ENCODE measurements around the gene ABI3BP.

The ABI3BP gene

DNA sequence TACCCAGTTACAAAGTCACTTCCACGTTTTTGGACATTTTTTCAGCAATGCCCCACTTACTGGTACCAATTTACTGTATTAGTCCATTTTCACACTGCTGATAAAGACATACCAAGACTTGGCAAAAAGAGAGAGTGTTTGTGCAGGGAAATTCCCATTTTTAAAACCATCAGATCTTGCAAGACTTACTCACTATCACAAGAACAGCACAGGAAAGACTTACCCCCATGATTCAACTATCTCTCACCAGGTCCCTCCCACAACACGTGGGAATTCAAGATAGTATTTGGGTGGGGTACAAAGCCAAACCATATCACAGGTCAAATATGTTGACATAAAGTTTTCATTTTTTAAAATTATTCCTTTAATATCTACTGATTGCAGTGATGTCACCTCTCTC is 16.2 kb upstream of the ABI3BP start:
- TF ChIP-seq, protein P1, sequence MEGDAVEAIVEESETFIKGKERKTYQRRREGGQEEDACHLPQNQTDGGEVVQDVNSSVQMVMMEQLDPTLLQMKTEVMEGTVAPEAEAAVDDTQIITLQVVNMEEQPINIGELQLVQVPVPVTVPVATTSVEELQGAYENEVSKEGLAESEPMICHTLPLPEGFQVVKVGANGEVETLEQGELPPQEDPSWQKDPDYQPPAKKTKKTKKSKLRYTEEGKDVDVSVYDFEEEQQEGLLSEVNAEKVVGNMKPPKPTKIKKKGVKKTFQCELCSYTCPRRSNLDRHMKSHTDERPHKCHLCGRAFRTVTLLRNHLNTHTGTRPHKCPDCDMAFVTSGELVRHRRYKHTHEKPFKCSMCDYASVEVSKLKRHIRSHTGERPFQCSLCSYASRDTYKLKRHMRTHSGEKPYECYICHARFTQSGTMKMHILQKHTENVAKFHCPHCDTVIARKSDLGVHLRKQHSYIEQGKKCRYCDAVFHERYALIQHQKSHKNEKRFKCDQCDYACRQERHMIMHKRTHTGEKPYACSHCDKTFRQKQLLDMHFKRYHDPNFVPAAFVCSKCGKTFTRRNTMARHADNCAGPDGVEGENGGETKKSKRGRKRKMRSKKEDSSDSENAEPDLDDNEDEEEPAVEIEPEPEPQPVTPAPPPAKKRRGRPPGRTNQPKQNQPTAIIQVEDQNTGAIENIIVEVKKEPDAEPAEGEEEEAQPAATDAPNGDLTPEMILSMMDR (IDR thresholded peaks at IDR 0.05; ENCODE audit: low read depth, low read length), result no peak
- DNase-seq (ENCODE audit: extremely low read depth, low read depth), result no peak

DNA sequence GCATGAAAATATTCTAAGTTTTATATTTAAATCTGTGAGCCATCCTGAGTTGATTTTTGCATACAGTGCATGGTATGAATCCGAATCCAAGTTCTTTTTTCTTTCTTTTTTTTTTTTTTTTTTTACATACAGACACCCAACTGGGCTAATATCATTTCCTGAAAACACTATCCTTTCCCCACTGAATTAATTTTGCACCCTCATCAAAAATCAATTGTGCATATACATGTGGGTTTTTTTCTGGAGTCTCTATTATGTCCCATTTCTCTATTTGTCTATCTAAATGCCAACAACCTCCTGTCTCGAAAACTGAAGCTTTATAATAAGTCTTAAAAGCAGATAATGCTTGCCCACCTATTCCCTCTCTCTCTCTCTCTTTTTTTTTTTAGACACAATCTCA is 5.9 kb upstream of the ABI3BP start:
- TF ChIP-seq, protein P1 (IDR thresholded peaks at IDR 0.05; ENCODE audit: low read depth, low read length), result no peak
- DNase-seq (ENCODE audit: extremely low read depth, low read depth), result no peak

DNA sequence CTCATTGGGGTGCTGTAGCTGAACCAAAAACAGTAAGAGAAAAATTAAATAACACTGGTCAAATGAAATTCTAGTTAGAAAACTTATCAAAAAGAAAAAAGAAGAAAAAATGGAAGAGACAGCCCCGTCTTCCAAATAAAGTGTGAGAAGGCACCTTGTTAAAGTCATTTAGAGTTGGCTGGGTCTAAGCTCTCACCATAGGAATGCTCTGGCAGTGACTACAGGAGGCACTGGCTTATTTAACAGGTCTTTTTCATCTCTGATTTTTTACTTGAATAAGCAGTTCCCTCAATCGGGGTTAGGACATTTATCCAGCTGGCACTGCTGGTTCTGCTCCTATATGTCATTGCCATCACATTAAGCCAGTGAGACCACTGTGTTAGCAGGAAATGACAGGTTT is 1.6 kb upstream of the ABI3BP start:
- DNase-seq (ENCODE audit: extremely low read depth, low read depth), result no peak
- TF ChIP-seq, protein P1 (IDR thresholded peaks at IDR 0.05; ENCODE audit: low read depth, low read length), result no peak

DNA sequence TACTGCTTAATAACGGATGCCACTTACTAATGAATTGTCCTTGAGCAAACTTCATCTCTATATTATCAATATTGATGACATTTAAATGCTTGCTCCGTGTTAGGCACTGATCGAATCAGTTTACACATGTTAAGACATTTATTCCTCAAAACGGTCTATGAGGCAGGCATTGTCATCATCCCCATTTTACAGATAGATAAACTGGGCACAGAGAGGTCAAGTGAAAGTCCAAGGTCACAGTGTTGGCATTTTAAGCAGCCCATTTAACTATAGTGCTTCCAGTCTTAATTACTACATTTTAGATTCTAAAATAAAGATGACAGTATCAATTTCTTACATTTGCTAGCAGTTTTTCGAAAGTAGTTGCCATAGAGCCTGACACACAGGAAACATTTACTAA is 966 bp upstream of the ABI3BP start:
- TF ChIP-seq, protein P1 (IDR thresholded peaks at IDR 0.05; ENCODE audit: low read depth, low read length), result no peak
- DNase-seq (ENCODE audit: extremely low read depth, low read depth), result no peak

DNA sequence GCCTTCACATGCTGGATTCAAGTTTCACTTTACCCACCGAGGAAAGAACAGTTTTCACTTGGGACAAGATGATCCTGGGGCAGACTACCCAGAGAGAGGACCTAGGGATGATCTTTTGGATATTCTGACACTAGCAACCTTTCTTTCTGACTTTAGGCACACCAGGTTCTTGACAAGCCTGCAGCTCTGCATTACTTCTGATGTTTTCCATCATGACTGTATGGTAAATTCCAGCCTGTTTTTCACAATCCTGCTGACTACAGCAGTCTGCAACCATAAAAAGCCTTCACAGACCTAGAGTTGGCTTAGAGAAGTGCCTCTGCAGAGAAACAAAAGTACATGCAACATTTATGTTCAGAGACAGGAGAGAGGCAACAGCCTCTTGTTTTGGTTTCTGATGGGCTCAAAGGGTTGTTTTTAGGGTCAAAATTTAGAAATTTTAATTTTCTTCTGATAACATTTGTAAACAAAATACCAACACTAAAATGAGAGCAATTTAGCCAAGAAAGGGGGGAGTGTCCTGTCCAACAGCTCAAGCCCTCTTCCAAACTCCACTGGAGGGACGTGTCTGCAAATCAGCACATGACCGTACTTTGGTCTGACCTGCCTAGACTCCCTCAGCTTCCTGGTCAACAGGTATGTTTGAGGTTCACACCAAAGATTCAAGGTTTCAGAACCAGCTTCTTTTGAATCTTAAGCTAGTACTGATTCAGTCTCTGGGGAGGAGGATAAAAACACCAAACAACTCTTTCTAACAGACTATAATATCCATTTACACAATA is 799 bp downstream of the ABI3BP start:
- TF ChIP-seq, protein P1 (IDR thresholded peaks at IDR 0.05; ENCODE audit: low read depth, low read length), result no peak
- DNase-seq (ENCODE audit: extremely low read depth, low read depth), result no peak

DNA sequence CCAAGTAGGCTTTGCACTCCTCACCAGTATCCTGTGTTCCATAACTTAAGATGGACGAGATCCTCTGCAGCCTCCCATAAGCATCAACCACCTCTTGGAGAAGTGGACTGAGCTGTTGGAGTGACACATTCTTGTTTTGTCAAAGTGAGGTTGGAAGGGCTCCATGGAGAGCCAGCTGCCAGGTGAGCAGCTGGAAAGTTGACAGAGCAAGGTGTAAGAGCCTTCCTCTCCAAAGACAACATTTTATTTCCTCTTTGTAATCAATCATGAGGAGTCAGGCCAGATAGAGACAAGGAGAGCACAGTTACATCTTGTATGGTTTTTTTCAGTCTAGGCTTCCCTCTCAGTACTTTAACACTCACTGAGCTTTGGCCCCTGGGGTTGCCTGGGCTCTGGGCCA is 5.1 kb downstream of the ABI3BP start:
- DNase-seq (ENCODE audit: extremely low read depth, low read depth), result no peak
- TF ChIP-seq, protein P1 (IDR thresholded peaks at IDR 0.05; ENCODE audit: low read depth, low read length), result no peak

DNA sequence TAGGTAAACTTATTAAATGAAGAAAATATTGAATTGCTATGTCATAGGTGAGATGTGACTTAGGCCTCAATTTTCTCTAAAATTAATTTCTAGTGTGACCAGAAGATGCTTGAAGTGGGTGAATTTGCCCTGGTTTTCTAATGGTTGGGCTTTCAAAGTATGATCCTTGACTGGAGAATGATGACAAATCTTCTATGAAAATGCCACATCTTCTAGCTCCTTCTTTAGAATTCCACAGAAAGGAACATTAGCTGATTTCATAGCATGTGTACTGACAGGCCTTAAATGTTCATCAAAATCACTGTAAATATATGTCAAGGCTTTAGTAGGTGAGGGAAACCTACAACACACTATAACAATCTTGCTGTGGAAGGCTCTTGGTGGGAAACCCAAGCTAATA is 8.9 kb downstream of the ABI3BP start:
- no peak for DNase-seq (ENCODE audit: extremely low read depth, low read depth)
- TF ChIP-seq, protein P1 (IDR thresholded peaks at IDR 0.05; ENCODE audit: low read depth, low read length), result no peak
